ENCODE measurements around the gene BTG2.

BTG2 gene

GRCh38 chr1:203268901-203269653, 36.2 kb upstream of the BTG2 start:
- DNase-seq (ENCODE audit: low read depth), result peak; percentile 73

GRCh38 chr1:203269654-203270020, 35.7 kb upstream of the BTG2 start:
- no peak for DNase-seq (ENCODE audit: low read depth)
- no peak overlapping the region for H3K4me3 ChIP-seq (ENCODE audit: low read length)
- TF ChIP-seq, protein P1, sequence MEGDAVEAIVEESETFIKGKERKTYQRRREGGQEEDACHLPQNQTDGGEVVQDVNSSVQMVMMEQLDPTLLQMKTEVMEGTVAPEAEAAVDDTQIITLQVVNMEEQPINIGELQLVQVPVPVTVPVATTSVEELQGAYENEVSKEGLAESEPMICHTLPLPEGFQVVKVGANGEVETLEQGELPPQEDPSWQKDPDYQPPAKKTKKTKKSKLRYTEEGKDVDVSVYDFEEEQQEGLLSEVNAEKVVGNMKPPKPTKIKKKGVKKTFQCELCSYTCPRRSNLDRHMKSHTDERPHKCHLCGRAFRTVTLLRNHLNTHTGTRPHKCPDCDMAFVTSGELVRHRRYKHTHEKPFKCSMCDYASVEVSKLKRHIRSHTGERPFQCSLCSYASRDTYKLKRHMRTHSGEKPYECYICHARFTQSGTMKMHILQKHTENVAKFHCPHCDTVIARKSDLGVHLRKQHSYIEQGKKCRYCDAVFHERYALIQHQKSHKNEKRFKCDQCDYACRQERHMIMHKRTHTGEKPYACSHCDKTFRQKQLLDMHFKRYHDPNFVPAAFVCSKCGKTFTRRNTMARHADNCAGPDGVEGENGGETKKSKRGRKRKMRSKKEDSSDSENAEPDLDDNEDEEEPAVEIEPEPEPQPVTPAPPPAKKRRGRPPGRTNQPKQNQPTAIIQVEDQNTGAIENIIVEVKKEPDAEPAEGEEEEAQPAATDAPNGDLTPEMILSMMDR (conservative IDR thresholded peaks at IDR 0.05; ENCODE audit: low read length), result no peak

More at GRCh38 chr1:203268901-203269653, 36.2 kb upstream of the BTG2 start:
- no peak overlapping the region for H3K4me3 ChIP-seq (ENCODE audit: low read length)
- TF ChIP-seq, protein P1 (conservative IDR thresholded peaks at IDR 0.05; ENCODE audit: low read length), result peak; percentile 96

GRCh38 chr1:203270448-203270847, 34.9 kb upstream of the BTG2 start:
- DNase-seq (ENCODE audit: low read depth), result no peak
- TF ChIP-seq, protein P1 (conservative IDR thresholded peaks at IDR 0.05; ENCODE audit: low read length), result no peak
- H3K4me3 ChIP-seq (ENCODE audit: low read length), result no peak overlapping the region

DNA sequence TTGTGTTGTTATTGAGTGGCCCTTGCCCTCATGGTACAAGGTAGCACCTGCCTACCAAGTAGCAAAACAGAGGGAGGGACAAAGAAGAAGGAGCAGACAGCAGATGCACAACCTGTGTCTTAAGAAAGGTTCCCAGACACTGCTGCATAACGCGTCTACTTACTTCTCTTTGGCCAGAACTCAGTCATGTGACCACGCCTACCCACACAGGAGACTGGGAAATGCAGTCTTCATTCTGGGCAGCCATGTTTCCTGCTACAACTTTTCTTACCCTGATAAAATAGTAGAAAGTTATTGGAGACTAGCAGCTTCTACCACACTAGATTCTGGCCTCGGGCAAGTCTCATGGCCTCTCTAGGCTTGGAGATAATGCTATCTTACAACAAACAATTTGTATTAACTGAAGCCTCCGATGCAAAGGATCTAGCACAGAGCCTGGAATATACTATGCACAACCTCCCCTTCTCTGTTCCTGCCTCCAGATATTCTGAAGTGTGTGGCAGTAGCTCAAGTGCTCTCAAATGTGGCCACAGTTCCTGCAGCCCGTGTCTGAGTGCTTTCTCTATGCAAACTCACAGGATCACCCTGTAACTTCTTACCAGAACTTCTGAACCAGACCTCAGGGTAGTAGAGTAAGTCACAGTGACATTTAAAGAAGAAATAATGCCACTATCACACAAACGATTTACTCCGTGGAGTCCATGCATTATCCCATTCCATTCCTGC, 34.1 kb upstream of the BTG2 start:
- peak; percentile 70 for DNase-seq (ENCODE audit: low read depth)

GRCh38 chr1:203271962-203272632, 33.2 kb upstream of the BTG2 start:
- H3K4me3 ChIP-seq (ENCODE audit: low read length), result no peak overlapping the region
- no peak for DNase-seq (ENCODE audit: low read depth)
- TF ChIP-seq, protein P1 (conservative IDR thresholded peaks at IDR 0.05; ENCODE audit: low read length), result no peak

More for the DNA sequence above, 34.1 kb upstream of the BTG2 start:
- TF ChIP-seq, protein P1 (conservative IDR thresholded peaks at IDR 0.05; ENCODE audit: low read length), result no peak
- H3K4me3 ChIP-seq (ENCODE audit: low read length), result no peak overlapping the region

- DNase-seq (ENCODE audit: low read depth), result no peak
- TF ChIP-seq, protein P1 (conservative IDR thresholded peaks at IDR 0.05; ENCODE audit: low read length), result no peak
- no peak overlapping the region for H3K4me3 ChIP-seq (ENCODE audit: low read length)
These were observed 32.6 kb upstream of the BTG2 start for GRCh38 chr1:203272633-203273205.

Data from AG10803 (cell line).